Gastrocnemius medialis (tissue), 4 donors: ENCODE results near the gene ALDH4A1. TPM values are rescaled to one million over a fixed set of nuclear protein-coding genes. Genes with fewer than 3 reads are reported as not detected.
A peak's percentile ranks its signal among the peaks of the same experiment; 100 is the strongest.

Experiments
- ATAC-seq, 2 donors: fragments of 150-250 bp; one replicate each; pipeline ENCODE4 v1.9.1; 2016
- DNase-seq, 2 donors: peaks; one replicate each; pipeline ENCODE4 v3.0.0-alpha.2; 2019
- H3K27ac ChIP-seq, 4 donors: fragments of 200-600 bp; sonication (generic); 1 replicate in 1 of 4; 2 replicates in 3 of 4; pipeline ENCODE4 v1.5.1; 2016 to 2018; ENCODE audit warnings: mild to moderate bottlenecking in 2 of 4, moderate library complexity in 1 of 4
- H3K27me3 ChIP-seq, 3 donors: fragments of 200-600 bp; sonication (generic) in 2 of 3; 1 replicate in 1 of 3; 2 replicates in 2 of 3; pipeline versions ENCODE4 v1.5.1 to v1.6.0; 2016 to 2019; ENCODE audit warnings: mild to moderate bottlenecking in 1 of 3, moderate library complexity in 1 of 3
- H3K36me3 ChIP-seq, 2 donors: fragments of 200-600 bp; sonication (generic) in 1 of 2; one replicate each; pipeline ENCODE4 v1.5.1; 2017 to 2018
- H3K4me1 ChIP-seq, 2 donors: fragments of 200-600 bp; sonication (generic) in 1 of 2; one replicate each; pipeline ENCODE4 v1.5.1; 2016 to 2017; ENCODE audit warnings: mild to moderate bottlenecking in 2 of 2
- H3K4me3 ChIP-seq, 4 donors: fragments of 200-600 bp; sonication (generic) in 3 of 4; 1 replicate in 1 of 4; 2 replicates in 3 of 4; pipeline ENCODE4 v1.5.1; 2016 to 2019; ENCODE audit warnings: mild to moderate bottlenecking in 2 of 4
- H3K9me3 ChIP-seq, 3 donors: fragments of 200-600 bp; sonication (generic) in 2 of 3; 1 replicate in 1 of 3; 2 replicates in 2 of 3; pipeline ENCODE4 v1.5.1; 2016 to 2019
- POLR2A ChIP-seq, 2 donors: fragments of 450-650 bp; IDR thresholded peaks; one replicate each; pipeline ENCODE4 v1.6.1; 2017; ENCODE audit warnings: antibody characterized with exemption in 2 of 2, mild to moderate bottlenecking in 2 of 2, moderate library complexity in 2 of 2
- in situ Hi-C, 4 donors: fragments of 200-750 bp; cut with MboI; loops; one replicate each; pipeline versions ENCODE4 v1.15.0 to v1.8.0; 2017; ENCODE audit warnings: low sequenced_read_pairs in 4 of 4
- intact Hi-C: fragments of 100-400 bp; cut with DNase I; formaldehyde crosslinking; loops from one replicate; pipeline ENCODE4 v1.15.1; 2023; ENCODE audit warnings: low total_unique reads
- total RNA-seq, 4 donors: library from RNA; depleted of rRNA; stranded (reverse); fragments of >200 nt; gene quantifications; one replicate each; pipeline versions ENCODE4 v1.1.0 to v1.2.3, GENCODE V29; 2016
- TF ChIP-seq, protein P1 (sequence below), 5 experiments: fragments of 450-650 bp in 3 of 5; fragments of 200-600 bp in 2 of 5; sonication (generic) in 2 of 5; IDR thresholded peaks in 4 of 5; conservative IDR thresholded peaks in 1 of 5; 1 replicate in 4 of 5; 2 replicates in 1 of 5; pipeline ENCODE4 v1.5.1; 2016 to 2019; ENCODE audit warnings: antibody characterized with exemption in 5 of 5, mild to moderate bottlenecking in 3 of 5, moderate library complexity in 3 of 5

Gene ALDH4A1
- total RNA-seq, 4 donors from 2014 or later: 22.8 to 35.3 (median 31.4) TPM

DNA sequence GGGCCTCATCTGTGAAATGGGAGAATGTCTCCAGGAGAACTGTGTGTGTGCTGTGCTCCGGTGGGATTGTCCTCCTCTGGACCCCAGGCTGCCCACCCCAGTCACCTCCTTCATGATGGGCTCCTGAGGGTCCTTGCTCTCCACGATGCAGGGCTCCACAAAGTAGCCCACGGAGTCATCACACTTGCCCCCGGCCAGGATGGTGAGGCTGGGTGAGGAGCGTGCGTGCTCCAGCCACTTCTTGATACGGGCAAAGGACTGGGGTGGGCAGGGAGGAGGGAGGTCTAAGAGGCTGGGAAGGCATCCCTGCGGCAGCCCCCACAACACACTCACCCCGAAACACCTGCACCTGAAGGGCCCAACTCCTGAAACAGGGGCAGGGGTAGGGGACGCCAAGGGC lies 26.1 kb downstream of the ALDH4A1 start:
- ATAC-seq: no peak
- no peak overlapping the region for H3K4me3 ChIP-seq
- no peak for DNase-seq
- in situ Hi-C loops (no loop called here), intact Hi-C loops (no loop called here)
- no peaks in the 10 kb centered on the region for H3K27me3 ChIP-seq
- H3K4me1 ChIP-seq: peaks cover 0 to 4% of the 10 kb centered on the region in 2 donors
- H3K36me3 ChIP-seq: peaks cover 0 to 8% of the 10 kb centered on the region in 2 donors
- H3K9me3 ChIP-seq: no peaks in the 10 kb centered on the region
- no peak overlapping the region for H3K27ac ChIP-seq
- TF ChIP-seq POLR2A (IDR thresholded peaks at IDR 0.05): no peak
- TF ChIP-seq, protein P1, sequence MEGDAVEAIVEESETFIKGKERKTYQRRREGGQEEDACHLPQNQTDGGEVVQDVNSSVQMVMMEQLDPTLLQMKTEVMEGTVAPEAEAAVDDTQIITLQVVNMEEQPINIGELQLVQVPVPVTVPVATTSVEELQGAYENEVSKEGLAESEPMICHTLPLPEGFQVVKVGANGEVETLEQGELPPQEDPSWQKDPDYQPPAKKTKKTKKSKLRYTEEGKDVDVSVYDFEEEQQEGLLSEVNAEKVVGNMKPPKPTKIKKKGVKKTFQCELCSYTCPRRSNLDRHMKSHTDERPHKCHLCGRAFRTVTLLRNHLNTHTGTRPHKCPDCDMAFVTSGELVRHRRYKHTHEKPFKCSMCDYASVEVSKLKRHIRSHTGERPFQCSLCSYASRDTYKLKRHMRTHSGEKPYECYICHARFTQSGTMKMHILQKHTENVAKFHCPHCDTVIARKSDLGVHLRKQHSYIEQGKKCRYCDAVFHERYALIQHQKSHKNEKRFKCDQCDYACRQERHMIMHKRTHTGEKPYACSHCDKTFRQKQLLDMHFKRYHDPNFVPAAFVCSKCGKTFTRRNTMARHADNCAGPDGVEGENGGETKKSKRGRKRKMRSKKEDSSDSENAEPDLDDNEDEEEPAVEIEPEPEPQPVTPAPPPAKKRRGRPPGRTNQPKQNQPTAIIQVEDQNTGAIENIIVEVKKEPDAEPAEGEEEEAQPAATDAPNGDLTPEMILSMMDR (IDR thresholded peaks at IDR 0.05 in 4 of 5, conservative IDR thresholded peaks at IDR 0.05 in 1 of 5): no peak

DNA sequence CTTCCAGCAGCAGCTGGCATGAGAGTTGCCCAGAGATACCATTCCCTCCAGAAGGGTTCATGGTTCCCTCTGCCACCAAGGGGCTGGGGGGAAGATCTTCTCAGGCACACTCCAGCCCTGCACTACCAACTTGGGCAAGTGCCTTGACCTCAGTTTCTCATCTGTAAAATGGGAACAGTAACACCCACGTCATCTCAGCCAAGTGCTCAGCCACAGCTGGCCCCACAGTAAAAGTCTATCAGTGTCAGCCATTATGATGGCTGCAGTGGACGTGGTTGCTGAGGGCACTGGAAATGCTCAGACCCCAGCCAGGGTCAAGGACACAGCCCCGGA lies 26.6 kb downstream of the ALDH4A1 start:
- Histone ChIP-seq H3K9me3 (no peaks in the 10 kb centered on the region), H3K4me1 (peaks cover 0 to 4% of the 10 kb centered on the region in 2 donors), H3K4me3 (no peak overlapping the region), H3K27me3 (no peaks in the 10 kb centered on the region), H3K36me3 (peaks cover 0 to 8% of the 10 kb centered on the region in 2 donors), H3K27ac (no peak overlapping the region)
- in situ Hi-C loops: no loop called here
- TF ChIP-seq POLR2A (IDR thresholded peaks at IDR 0.05): no peak
- TF ChIP-seq, protein P1 (IDR thresholded peaks at IDR 0.05 in 4 of 5, conservative IDR thresholded peaks at IDR 0.05 in 1 of 5): no peak
- DNase-seq (no peak), ATAC-seq (no peak)
- intact Hi-C loops: loop anchor here (2.0 kb wide), 1 partner anchor 279 kb away; no protein-coding TSS in a partner anchor

DNA sequence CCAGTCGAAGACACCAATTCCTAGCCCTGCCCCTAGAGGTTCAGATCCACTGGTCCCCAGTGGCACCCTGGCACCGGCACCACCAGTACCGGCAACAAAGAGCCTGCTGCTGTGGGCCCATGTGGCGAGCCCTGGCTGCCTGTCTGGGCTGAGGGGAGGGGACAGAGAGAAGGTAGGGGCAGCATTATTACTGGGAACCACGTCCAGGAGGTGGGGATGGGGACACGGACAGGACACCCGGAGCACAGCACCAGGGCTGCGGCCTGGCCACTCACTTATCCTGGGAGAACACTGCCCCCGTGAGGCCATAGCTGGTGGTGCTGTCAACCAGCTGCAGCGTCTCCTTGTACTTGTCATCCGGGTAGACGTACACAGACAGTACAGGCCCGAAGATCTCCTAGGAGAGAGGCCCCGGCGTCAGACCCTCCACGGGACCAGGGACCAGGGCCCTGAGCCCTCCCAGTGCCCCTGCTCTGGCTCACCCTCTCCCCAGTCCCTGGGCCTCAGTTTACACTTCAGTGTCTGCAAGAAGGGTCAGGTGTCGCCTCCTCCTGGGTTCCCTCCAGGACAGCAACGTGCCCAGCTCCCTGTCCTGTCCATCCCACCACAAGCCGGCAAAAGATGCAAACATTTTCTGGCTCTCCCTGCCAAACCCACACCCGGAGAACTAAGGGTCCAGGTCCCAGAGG lies 27.1 kb downstream of the ALDH4A1 start:
- Histone ChIP-seq H3K4me3 (no peak overlapping the region), H3K27ac (no peak overlapping the region), H3K9me3 (no peaks in the 10 kb centered on the region), H3K4me1 (peaks cover 0 to 4% of the 10 kb centered on the region in 2 donors), H3K27me3 (no peaks in the 10 kb centered on the region), H3K36me3 (peaks cover 0 to 8% of the 10 kb centered on the region in 2 donors)
- peak; percentile 49 to 71 for DNase-seq
- TF ChIP-seq, protein P1 (IDR thresholded peaks at IDR 0.05 in 4 of 5, conservative IDR thresholded peaks at IDR 0.05 in 1 of 5): peak; percentile 41 to 82 (median 70)
- no peak for TF ChIP-seq POLR2A (IDR thresholded peaks at IDR 0.05)
- intact Hi-C loops (loop anchor here (2.0 kb wide), 1 partner anchor 278 kb away; no protein-coding TSS in a partner anchor), in situ Hi-C loops (no loop called here)
- ATAC-seq: peak; percentile 46 to 80

DNA sequence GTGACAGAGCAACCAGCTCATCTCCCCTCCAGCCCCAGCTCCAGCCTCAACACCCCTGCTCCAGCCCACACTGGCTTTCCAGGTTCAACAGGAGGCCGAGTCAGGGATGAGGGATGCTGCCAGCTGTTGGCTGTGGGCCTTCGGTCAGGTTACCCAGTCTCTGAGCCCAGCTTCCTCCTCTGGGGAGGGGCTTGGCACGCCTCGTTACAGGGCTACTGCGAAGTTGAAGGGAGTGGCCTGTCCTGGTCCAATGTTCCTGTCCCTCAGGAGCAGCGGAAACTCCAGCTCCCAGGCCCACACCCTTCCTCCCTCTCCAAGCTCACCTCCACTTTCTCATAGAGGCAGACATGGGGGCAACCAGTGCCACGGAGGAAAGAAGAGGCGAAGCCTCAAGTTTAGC lies 27.8 kb downstream of the ALDH4A1 start:
- peaks cover 0 to 4% of the 10 kb centered on the region in 2 donors for H3K4me1 ChIP-seq
- H3K27me3 ChIP-seq: no peaks in the 10 kb centered on the region
- peak; percentile 28 to 37 for DNase-seq
- intact Hi-C loops: loop anchor here (2.0 kb wide), 1 partner anchor 278 kb away; no protein-coding TSS in a partner anchor
- peaks cover 0 to 8% of the 10 kb centered on the region in 2 donors for H3K36me3 ChIP-seq
- no peaks in the 10 kb centered on the region for H3K9me3 ChIP-seq
- no peak for TF ChIP-seq POLR2A (IDR thresholded peaks at IDR 0.05)
- TF ChIP-seq, protein P1 (IDR thresholded peaks at IDR 0.05 in 4 of 5, conservative IDR thresholded peaks at IDR 0.05 in 1 of 5): no peak
- in situ Hi-C loops: no loop called here
- no peak overlapping the region for H3K4me3 ChIP-seq
- ATAC-seq: peak in 1 of 2 donors; percentile 69
- no peak overlapping the region for H3K27ac ChIP-seq
